HG02870 (cell line): ENCODE data around the gene MAGEB6.
"Not testable (repeated sequence)": the region's sequence is repeated elsewhere in the genome, so short reads cannot be mapped to it uniquely, and the experiment has no call there.

Experiments used
- ATAC-seq: cut with Tn5 transposase; IDR thresholded peaks from one replicate; pipeline ENCODE4 v1.9.1; 2021; ENCODE audit warnings: mild to moderate bottlenecking, moderate library complexity; ENCODE audit not compliant: unreplicated experiment

Gene MAGEB6, protein sequence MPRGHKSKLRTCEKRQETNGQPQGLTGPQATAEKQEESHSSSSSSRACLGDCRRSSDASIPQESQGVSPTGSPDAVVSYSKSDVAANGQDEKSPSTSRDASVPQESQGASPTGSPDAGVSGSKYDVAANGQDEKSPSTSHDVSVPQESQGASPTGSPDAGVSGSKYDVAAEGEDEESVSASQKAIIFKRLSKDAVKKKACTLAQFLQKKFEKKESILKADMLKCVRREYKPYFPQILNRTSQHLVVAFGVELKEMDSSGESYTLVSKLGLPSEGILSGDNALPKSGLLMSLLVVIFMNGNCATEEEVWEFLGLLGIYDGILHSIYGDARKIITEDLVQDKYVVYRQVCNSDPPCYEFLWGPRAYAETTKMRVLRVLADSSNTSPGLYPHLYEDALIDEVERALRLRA

GRCh38 chrX:26192204-26192603, at the start of gene MAGEB6:
Gene MAGEB6, plus strand, starts transcription at chrX:26192440. Its CDS starts 1,407 bp downstream, at chrX:26193847.
- no peak for ATAC-seq

- ATAC-seq: no peak
Observed at GRCh38 chrX:26146024-26146423, 46.2 kb upstream of the MAGEB6 start.

DNA sequence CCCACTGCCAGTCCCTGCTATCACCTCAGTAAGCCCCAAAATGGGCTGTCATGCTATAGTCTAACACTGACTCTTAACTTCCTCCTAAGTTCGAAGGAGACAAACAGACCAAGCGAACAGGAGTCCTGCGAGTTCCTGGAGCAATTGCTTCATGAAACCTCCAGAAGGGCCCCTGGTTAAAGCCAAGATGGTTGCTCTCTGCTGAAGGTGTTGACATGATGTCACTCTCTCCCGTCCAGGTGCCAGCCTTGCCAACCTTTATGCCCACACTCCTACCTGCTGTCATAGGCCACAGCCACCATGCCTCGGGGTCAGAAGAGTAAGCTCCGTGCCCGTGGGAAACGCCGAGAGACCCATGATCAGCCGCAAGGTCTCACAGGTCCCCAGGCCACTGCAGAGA, 31.9 kb upstream of the MAGEB6 start, which contains the start of gene MAGEB6B:
TSS of gene MAGEB6B (plus strand) at position 301 of the 400 bp plus-strand sequence. CDS start at position 301, 0 bp downstream.
- ATAC-seq: no peak

- ATAC-seq: no peak
Observed at GRCh38 chrX:26203561-26203960, 11.3 kb downstream of the MAGEB6 start.

DNA sequence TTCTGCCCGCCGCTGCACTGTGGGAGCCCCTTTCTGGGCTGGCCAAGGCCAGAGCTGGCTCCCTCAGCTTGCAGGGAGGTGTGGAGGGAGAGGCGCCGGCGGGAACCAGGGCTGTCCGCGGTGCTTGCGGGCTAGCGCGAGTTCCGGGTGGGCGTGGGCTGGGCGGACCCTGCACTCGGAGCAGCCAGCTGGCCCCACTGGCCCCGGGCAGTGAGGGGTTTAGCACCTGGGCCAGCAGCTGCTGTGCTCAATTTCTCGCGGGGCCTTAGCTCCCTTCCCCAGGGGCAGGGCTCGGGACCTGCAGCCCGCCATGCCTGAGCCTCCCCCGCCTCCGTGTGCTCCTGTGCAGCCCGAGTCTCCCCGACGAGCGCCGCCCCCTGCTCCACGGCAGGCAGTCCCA, 12.5 kb downstream of the MAGEB6 start:
- ATAC-seq: not testable (repeated sequence)

- no peak for ATAC-seq
Observed at GRCh38 chrX:26208012-26208411, 15.8 kb downstream of the MAGEB6 start.

DNA sequence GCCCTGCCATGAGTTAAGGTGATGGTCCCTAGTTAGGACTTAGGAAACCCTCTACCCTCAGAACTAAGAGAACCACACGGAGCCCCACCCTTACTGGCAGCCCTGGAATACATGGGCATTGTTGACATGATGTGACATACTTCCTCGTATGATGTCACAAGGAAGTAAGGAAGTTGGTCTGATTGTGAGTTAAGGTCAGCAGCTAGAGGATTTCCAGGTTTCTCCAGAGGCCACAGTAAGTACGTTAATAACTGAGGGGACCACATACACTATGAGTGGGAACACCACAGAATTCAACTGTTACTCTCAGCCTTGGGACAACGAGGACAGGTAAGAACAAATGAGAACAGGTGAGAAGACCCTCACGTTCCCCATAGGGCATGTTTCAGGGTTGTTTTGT, 23.6 kb downstream of the MAGEB6 start, which contains the start of gene MAGEB5:
TSS of gene MAGEB5 (plus strand) at position 301 of the 400 bp plus-strand sequence. CDS start 1,133 bp downstream, outside the sequence.
- no peak for ATAC-seq

DNA sequence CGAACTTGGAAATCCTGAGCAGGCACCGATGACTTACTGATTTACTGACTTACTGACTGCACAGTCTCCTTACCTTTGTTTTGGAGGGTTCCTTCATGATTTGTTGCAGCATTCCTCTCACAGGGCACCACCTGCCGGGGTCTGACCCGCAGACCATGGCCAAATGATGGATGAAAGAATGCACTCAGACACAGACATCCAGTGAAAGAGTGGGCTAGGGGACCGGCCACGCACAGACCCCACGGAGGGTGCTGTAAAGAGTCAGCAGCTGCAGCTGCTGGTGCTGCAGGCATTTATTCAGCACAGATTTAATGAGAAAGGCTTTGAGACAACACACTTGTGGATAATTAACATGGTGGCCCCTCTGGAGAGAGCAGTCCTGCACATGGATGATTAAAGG, 27.1 kb downstream of the MAGEB6 start:
- ATAC-seq: no peak

DNA sequence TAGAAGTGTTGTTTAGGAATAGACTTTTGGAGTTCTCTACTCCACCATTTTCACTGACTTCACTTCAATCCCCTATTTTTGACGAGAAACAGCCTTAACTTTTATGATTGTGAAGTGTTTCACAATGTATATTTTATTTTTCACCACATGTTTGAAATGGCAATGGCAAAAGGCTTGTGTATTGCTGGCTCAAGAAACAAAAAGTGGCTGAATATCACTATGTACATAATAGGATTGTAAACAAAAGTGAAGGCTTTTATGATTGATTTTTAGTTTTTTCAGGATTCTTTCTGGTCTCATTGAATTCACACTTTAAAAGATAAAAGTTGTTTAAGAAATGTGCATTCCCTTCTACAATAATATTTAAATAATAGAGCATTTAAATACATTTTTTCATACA, 41.9 kb downstream of the MAGEB6 start:
- ATAC-seq: no peak
